IPS-NIHi7 (cell line): Measurements from ENCODE around the gene DHX16.

Experiments
- DNase-seq: peaks from one replicate; pipeline ENCODE4 v3.0.0; 2012; ENCODE audit warnings: mixed read lengths; ENCODE audit errors: extremely low spot score

Gene DHX16

DNA sequence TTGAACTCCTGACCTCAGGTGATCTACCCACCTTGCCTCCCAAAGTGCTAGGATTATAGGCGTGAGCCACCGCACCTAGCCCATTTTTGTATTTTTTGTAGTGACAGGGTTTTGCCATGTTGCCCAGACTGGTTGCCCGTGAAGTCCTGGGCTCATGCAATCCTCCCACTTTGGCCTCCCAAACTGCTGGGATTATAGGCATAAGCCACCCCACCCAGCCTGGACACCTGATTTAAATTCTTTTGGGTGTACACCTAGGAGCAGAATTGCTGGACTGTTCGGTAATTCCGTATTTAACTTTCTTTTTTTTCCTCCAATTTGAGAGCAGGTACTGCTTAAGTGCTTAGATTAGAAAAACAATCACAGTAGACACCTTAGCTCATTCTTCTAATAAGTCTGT is 23.6 kb upstream of the DHX16 start:
- DNase-seq = no peak

DNA sequence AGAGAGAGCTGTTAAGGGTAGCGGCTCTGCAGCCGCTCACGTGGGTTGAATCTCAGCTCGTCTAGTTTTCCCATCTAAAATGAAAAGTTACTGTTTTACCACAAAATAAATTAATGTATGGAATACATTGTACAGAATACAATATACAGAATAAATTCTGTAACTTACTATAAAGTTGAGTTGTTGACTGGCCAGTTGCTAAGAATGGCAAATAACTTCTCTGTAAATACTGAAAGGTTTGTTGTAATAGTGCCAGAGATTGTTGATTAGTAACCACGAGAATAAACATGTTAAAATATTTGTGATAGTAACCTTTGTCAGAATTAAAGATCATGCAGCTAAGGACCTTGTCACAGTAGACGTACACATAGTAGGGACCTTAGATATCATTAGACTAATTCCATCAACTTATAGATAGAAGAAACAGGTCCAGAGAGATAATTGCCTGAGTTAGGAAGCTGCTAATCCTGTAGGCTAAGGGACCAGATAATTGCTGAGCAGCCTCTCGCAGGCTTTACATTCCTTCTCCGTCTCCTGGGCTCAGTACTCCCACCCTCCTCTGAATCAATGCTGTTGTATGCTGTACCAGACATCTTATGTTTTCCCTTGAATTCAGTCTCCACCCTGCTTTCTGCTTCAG is 18.5 kb upstream of the DHX16 start:
- peak; percentile 43 for DNase-seq

DNA sequence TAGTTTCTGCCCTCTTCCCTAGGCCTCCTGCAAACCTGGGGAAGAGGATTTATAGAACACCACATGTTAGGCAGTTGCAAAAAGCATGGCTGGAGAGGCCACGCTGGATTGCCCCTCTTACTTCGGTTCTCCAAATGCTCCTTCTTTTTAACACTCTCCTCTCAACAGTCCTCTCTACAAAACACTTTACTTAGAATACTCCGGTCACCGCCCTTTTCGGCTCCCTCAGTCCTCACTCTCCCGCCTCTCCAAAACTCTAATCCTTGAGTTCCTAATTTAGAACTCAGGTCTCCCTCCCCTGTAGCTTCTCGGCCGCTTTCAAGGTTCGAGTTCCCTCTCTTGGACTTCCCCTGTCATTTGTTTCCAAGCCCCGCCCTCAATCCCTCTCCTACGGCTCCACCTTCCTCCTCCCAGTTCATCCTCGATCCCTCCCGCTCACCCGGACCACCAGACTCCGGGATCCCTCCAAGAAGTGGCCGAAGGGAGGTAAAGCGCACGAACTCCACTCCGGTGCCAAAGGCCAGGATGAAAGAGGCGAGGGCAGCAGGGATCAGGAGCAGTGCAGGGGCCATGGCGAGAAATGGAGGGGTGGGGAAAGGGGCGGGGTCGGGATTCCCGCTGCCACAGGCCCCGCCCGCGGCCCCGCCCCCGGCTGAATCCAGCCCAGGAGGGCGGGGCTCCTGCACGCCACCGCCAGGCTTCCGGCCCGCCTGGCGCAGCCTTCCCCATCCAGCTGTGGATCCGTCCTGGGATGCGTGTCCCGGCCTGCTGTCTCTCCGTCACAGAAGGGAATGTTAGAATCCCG is 17.8 kb upstream of the DHX16 start, which contains the start of gene NRM:
Gene NRM (minus strand): TSS at position 582 of the 805 bp plus-strand sequence. CDS start 10 bp downstream, at position 572.
- DNase-seq = peak; percentile 90

DNA sequence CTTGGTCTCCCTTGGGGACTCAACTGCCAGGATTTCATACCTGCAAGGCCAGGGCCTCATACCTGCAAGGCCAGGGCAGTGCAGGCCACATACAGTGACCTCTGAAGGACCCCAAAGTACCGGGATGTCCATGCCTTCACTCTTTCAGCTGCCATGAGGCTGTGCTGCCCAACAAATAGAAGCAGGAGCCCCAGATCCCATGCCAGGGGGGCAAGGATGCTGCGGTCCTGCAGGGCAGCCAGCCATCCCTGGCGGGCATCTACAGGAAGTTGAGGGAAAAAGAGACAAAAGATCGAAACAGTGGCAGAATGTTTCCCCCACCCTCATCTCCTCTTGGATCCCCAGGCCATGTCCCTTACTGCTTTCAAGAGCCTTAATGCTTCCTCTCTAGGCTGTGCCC is 17.2 kb upstream of the DHX16 start:
- no peak for DNase-seq

DNA sequence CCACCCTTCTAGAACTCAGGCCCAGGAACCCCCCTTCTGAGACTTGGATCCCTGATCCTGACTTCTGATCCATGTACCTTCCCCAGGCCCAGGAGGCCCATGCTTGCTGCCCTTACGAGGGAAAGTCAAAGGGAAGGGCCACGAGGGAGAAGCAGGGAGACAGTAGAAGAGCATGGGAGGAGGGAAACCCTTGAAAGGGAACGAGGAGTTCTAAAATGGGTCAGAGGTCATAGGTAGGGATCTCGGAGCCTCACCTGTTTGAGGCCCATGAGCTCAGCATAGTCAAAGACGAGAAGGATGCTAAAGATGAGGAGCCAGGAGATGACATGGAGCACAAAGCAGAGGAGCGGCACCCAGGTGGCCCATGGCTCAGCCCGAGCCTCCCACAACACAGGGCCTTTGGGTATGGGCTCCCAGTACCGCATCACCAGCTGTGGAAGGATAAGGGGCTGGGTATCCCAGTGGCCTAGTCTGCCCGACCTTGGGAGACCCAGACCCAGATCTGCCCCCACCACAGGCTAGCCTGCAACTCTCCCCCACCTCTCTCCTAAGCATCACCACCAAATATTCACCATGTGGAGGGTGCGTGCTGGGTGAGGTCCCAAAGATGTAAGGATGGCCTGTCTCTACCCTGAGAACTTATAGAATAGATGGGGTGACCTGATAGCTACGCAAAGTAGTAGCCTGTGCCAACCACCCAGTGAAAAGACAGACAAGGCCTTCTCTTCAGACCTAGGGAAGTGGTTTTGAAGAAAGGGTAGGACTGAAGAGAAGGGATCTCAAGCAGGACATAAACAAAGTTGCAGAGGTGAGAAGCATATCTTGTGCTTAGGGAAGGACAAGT is 16.4 kb upstream of the DHX16 start:
- no peak for DNase-seq

DNA sequence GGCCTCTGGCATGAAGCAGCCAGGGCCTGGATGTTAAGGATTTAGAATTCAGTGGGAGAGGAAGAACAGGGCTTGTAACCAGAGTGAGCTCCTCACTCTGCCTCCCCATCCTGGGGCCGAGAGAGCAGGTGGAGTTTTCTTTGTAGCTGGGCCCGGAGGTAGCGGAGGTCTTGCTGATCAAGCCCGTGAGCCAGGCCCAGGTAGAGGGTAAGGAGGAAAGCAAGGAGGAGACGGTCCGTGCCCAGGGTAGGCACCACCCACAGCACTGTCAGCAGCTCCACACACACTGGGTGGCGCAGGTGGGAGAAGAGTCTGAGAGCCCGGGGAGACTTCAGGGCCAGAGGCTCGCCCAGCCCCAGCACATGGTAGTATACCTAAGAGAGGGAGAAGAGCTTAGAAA is 15.8 kb upstream of the DHX16 start:
- no peak for DNase-seq

DNA sequence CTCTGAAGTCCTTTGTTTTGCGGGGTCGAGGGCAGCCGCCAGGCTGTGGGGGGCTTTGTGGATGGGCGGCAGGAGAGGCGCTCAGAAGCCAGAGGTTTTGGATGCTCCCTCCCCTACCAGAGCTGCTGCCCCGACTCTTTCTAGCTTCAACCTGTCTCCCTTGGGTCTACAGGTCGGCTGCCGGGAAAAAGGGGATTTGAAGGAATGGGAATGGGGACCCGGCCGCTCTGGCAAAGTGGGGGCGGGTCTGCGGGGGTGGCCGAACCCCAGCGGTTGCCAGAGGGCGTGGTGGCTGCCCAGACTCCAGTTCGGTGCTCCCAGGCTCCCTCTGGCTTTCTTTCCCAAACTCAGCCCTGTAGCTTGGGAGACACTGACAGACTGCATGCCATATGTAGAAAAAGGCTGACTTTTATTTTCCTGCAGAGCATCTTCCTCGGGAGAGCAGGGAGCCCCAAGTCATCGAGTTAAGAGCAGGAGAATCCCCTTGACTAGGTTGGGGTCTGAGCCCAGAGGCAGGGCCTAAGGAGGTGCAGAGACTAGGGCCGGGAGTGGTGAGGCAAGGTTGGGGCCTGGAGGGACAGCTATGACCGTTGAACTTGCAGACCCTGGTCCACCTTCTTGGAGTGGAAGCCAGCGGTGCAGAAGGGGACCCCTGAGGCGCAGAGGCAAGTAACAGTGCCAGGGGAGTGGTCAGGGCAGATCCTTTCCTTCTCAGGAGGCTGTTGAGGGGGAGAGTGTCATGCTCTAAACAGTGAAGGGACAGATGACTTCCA is 15.0 kb upstream of the DHX16 start:
- DNase-seq = no peak

DNA sequence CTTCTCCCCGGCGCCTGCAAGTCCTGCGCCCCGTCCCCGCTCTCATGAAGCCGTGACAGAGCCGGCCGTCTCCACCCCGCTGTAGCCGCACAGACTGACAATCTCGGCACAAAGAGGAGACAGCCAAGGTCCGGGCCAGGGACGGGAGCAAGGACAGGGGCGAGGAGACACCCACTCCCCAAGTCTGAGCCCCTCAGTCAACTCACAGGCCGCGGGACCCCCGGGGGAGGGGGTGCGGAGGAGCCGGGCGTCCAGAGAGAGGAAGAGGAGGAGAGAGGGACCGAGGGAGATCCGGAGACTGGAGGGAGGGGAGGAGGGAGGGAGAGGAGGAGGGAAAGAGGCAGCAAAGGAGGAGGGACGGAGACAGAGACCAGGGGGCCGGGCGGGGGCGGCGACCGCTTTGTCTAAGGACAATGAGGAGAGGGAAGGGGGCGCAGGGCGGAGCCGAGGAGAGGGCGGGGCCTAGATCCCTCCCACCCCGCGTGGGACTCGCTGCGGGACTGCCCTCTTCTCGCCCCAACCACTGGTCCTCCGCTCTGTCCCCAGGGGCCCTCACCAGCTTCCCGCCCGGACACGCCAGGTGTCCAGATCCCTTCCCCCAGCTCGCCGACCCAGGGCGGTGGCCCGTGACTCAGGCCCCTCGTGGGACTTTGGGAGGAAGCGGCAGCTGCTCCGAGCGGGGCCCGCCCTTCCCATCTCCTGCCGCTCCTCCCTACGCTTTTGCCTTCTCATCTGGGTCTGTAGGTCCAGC is 14.3 kb upstream of the DHX16 start:
- DNase-seq = peak; percentile 77

DNA sequence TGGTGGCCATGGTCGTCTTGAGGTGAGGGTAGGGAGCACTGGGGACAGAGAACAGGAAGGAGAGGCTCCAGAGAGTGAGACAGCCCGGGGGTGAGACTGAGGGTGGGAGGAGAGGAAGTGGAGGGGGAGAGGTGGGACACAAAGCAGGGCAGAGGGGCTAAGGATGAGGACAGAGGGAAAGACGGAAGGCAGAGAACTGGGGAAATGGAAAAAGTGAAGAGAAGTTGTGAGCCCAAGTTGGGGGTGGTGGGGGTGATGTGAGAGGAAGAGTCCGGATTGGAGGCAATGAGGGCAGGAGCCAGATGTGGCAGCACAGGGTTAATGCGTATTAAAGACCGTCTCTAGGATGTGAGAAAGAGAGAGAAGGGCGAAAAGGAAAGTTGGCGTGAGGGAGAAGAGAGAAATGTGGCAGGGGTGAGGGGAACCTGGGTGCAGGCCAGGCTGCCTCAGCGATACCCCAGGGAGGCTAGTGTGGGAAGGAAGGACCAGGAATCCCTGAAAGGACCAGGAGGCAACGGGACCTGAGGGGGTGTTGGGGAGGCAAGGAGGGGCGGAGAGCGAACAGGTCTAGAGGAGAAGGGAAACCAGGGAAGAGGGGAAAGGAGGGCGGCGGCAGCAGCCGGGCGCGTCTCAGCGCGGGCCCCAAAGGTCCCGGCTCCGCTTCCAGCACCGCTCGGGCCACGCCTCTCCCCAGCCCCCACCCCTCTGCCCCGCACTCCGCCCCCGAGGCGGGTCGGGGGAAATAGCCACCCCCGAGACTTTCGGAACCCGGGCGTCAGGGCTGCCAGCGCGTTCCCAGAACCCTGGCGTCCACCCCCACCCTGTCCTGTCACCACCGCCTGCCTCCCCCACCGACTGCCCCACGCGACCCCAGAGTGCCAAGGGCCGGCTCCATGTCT is 13.5 kb upstream of the DHX16 start, which contains the start of gene PPP1R18:
Gene PPP1R18 (minus strand): TSS at position 637 of the 899 bp plus-strand sequence. CDS start 627 bp downstream, at position 10.
- DNase-seq = peak; percentile 68

DNA sequence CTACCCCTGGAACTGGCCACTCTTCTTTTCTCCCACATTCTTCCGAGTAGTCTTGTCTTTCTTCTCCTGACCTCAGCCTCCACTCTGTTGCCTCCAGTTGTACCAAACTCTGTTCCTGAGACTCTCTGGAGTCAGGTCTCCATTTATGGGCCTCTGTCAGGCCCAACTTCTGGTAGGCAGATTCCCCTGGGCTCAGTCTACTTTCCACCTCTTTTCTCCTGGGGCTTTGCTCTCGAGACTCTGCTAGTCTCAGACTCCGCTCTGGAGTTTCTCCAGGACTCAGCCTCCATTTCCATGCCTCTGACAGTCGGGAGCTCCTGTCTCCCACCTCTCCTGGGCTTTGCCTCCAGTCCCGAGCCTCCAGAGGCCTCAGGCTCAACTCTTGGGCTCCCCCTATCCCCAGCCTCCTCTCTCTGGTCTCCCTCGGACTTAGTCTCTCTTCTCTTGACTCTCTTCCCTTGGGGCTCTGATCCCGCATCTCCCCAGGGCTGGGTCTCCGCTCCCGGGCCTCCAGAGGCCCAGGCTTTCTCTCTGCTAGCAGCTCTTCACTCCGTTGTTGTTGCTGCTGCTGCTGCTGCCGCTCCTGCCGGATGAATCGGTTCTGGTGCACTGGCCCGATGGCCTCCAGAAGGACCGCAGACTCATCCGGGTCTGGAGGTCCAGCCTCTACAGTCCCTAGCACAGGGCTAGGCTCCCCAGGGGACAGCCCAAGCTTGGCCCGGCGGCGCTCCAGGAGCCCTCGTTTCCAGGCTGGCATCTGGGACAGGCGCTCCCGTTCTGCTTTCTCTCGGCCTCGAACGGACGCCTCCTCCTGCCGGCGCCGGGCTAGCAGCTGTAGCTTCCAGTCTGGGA is 12.6 kb upstream of the DHX16 start:
- DNase-seq = no peak

DNA sequence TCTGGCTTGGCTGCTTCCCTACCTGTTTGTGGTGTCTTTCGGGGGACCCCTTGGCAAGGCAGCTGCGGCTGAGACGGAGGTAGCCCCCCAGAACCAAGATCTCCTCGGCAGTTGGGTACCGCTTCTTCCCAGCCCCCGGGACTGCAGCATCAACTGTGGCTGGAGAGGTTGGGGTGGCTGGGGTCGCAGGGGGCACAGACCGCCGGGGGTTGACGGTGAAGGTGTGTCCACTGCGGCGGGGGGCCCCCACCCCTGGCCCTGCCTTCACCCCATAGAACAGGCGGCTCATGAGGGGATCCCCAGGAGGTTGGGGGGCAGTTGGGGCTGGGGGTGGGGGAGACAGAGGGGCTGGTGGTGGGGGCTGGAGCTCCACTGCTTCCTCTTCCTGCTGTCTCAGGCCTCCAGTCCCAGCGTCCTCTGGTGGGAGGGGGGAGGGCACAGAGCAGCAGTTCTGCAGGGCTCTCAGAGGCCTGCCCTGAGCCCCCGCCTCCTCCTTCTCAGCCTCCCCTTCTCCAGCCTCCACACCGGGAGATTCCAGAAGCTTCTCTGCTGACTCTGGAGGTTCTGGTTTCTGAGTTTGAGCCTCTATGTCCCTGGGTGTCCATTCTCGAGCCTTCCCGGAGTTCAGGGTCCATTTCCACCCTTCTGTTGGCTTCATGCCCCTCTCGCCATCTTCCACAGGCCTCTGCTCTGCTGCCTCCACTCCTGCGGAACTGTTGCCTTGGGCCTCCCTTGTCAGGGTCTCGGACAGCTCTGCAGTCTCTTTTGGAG is 11.8 kb upstream of the DHX16 start:
- no peak for DNase-seq

DNA sequence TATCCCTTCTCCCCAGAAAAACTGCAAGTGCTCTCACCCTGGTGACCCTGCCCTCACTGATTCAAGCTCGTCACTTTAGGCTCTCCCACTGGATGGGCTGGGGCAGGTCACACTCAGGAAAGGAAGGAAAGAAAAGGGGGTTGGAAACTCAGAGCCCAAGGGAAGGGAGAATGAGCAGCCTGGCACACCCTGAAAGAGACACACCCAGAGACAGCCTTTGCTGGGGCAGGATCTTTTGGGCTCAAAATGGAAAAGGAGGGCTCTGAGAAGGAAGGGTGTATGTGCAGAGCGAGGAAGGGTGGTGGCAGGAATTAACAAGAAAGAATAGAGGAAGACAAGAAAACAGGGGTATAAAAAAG is 11.2 kb upstream of the DHX16 start:
- DNase-seq = no peak

DNA sequence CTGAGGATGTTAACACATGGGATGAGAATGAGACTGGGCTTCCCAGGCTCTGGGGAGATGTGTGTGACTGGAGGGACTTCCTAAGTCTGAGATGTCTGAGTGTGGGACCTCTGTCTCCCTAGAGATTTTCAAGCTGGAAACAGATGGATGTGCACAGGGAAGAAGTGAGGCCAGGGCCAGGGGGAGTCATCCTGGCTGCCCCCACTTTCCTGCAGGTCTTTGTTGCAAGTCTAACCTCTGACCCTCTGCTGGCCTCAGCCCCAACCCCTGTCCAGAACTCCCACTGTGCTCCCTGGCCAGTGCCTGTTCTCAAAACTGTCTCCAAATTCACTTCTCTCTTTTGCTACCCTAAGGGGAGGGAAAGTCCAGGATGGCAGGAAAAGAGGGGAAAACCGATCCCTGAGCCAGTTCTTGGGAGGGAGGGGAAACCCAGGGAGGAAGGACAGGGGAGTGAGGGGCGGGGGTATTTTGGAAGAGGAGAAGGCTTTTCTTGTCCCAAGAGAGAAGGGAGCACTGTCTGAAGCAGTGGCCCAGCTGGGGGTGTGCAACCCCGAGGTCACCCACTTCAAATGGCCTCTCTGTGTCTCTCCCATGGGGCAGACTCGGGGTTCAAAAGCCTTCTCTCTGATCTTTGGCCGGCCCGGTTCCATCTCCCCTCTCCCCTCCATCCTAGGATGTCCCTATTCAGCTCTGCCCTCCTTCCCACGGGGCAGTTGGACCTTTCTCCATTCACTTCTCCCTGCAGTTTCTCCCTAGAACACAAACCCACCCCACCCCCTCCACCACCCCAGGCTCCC is 10.6 kb upstream of the DHX16 start:
- no peak for DNase-seq

DNA sequence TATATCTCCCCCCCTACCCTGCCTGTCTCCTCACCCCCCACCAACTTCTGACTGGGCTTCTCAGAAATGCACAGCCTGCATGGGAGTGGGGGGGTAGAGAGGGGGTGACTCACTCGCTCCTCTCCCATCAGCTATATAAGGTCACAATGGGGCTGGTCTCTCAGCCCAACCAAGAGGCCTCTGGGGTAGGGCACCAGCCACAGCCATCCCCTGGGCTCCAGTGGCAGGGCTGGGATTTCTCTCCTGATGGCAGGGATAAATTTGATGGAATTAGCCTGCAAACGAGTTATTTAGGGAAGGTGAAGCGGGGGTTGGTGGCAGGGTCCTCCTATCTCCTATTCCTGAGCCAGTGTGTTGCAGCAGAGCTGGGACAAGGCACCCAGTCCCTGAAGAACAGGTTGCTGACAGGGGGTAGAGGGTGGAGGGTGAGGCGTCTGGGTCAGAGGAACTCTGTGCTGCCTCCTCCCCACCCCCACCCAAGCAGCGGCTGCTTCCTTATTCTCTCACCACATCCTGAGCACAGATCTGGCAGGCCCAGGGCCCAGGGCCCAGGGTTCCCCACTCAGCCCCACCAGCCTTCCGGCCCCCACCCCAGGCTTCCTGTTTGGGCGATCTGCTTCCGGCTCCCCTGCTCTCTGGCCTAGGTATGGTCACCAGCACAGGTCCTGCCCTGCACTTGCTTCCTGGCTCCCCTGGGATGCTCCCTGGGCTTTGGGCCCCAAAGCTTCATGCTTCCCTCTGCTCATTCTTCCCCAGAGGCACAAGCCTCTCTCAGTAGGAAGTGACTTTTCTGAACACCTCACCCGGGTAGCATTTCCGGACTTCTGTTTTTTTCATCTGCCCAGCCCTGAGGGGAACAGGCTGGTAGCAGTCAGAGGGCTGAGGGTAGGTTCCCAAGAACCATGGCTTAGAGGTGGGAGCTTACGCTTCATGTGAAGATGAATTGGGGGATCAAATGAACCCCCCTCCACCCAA is 9.6 kb upstream of the DHX16 start:
- peak; percentile 61 for DNase-seq

DNA sequence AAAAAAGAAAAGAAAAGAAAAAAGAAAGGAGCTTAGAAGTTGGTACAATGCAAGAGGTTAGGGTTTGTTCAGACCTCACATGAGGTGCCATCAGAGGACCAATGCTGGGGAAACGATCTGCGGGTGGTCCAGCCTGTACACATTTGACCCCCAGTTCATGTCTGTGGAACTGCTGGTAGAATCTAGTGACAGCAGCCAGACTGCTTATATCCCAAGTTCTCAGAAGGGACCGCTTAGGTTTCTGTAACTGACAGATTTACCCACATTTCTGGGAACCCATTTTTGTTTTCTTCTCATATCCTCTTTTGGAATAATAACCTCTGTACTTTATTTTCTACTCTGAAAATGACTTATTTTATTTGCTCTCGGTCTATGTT is 8.9 kb upstream of the DHX16 start:
- DNase-seq = no peak
